ENCODE results near the gene SLC19A1. TPM values are rescaled to one million over a fixed set of nuclear protein-coding genes. Genes with fewer than 3 reads are reported as not detected.

The SLC19A1 gene
- total RNA-seq, 4 donors from 2014 or later: 10.7 to 70.8 (median 30.5) TPM

GRCh38 chr21:45555251-45555556, 13.0 kb upstream of the SLC19A1 start:
- H3K4me1 ChIP-seq: peaks cover 3 to 30% (median 19%) of the 10 kb centered on the region in 4 donors
- peaks cover 0 to 4% of the 10 kb centered on the region in 2 donors for H3K27me3 ChIP-seq
- no peak for DNase-seq
- H3K9me3 ChIP-seq: no peaks in the 10 kb centered on the region
- H3K36me3 ChIP-seq: no peaks in the 10 kb centered on the region
- peak overlapping the region; percentile 69 to 87 (median 80) for H3K27ac ChIP-seq
- H3K4me3 ChIP-seq: peak overlapping the region; percentile 43 to 64 (median 62)
- TF ChIP-seq, protein P1, sequence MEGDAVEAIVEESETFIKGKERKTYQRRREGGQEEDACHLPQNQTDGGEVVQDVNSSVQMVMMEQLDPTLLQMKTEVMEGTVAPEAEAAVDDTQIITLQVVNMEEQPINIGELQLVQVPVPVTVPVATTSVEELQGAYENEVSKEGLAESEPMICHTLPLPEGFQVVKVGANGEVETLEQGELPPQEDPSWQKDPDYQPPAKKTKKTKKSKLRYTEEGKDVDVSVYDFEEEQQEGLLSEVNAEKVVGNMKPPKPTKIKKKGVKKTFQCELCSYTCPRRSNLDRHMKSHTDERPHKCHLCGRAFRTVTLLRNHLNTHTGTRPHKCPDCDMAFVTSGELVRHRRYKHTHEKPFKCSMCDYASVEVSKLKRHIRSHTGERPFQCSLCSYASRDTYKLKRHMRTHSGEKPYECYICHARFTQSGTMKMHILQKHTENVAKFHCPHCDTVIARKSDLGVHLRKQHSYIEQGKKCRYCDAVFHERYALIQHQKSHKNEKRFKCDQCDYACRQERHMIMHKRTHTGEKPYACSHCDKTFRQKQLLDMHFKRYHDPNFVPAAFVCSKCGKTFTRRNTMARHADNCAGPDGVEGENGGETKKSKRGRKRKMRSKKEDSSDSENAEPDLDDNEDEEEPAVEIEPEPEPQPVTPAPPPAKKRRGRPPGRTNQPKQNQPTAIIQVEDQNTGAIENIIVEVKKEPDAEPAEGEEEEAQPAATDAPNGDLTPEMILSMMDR (IDR thresholded peaks at IDR 0.05): no peak
- no peak for TF ChIP-seq POLR2A (IDR thresholded peaks at IDR 0.05)

DNA sequence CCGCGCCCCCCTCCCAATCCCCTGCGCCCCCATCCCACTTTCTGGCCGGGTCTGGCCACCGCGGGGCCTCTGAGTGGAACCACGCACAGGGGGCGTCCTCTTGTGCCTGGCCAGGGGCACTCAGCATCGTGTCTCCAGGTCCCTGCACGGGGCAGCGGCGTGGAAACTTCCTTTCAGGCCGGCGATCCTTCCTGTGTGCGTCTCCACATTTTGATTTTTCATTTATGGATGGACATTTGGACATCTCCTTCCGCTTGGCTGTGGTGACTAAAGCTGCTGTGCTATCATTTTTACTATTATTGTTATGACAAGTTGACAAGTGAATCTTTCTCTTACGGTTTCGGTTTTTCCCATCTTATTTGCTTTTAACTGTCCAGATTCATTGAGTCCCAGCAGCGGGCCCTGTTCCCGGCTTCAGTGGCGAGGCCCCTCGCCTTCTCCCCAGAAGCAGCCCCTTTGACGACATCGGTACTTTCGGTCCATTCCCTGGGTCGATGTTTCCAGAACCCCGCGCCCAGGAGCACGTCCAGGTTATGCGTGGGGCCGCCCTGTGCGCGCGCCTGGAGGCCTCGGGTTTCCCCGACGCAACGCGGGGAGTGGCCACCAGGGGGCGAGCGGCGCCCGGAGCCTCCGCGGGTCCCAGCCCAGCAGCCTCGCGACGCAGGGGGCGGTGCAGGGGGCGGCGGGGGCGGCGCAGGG, 12.4 kb upstream of the SLC19A1 start:
- peaks cover 6 to 36% (median 24%) of the 10 kb centered on the region in 4 donors for H3K4me1 ChIP-seq
- peak; percentile 82 to 94 (median 90) for DNase-seq
- TF ChIP-seq, protein P1 (IDR thresholded peaks at IDR 0.05): peak; percentile 83 to 94 (median 89)
- TF ChIP-seq POLR2A (IDR thresholded peaks at IDR 0.05): peak; percentile 36 to 72
- H3K27me3 ChIP-seq: peaks cover 0 to 4% of the 10 kb centered on the region in 2 donors
- H3K9me3 ChIP-seq: no peaks in the 10 kb centered on the region
- H3K36me3 ChIP-seq: no peaks in the 10 kb centered on the region
- peak overlapping the region; percentile 52 to 68 (median 60) for H3K4me3 ChIP-seq
- peak overlapping the region; percentile 64 to 83 (median 76) for H3K27ac ChIP-seq

DNA sequence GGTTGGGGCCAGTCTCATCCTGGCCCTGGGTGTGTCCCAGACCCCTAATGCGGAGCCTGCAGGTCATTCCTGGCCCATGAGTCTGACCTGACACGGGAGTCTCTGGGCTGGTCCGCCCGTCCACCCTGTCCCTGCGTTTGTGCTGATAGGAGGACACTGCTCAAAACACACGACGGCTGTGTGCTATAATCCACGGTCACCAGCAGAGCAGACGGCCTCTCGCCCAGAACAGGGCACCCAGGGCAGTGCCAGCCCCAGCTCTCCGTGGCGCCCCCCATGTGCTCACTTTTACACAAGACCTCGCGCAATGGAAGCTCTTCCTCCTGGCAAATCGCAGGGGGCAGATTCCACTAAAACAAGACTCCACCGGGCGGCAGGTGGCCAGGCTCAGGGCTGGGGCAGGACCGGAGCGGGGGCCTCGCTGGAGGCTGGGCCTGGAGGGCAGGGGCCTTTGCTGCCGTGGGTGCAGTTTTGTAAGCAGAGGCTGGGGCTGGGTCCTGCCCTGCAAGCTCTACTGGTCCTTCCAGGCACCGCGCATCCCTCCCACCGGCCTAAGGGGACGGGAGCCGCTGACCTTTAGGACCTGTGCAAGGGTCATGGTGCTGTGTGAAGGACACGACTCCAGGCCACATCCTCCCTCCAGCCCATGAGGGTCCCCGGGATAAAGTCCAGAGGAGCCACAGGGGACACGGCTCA, 10.6 kb upstream of the SLC19A1 start:
- Histone ChIP-seq H3K4me3 (no peak overlapping the region), H3K36me3 (no peaks in the 10 kb centered on the region), H3K27me3 (peaks cover 0 to 4% of the 10 kb centered on the region in 2 donors), H3K9me3 (no peaks in the 10 kb centered on the region), H3K27ac (peak overlapping the region in 3 of 4 donors; percentile 64 to 85 (median 70)), H3K4me1 (peaks cover 6 to 36% (median 24%) of the 10 kb centered on the region in 4 donors)
- TF ChIP-seq, protein P1 (IDR thresholded peaks at IDR 0.05): no peak
- TF ChIP-seq POLR2A (IDR thresholded peaks at IDR 0.05): no peak
- DNase-seq: peak in 2 of 3 donors; percentile 46 to 47

- TF ChIP-seq POLR2A (IDR thresholded peaks at IDR 0.05): no peak
- TF ChIP-seq, protein P1 (IDR thresholded peaks at IDR 0.05): no peak
- H3K9me3 ChIP-seq: no peaks in the 10 kb centered on the region
- peaks cover 6 to 36% (median 24%) of the 10 kb centered on the region in 4 donors for H3K4me1 ChIP-seq
- H3K27ac ChIP-seq: peak overlapping the region; percentile 50 to 85 (median 67)
- peaks cover 0 to 4% of the 10 kb centered on the region in 2 donors for H3K27me3 ChIP-seq
- peak; percentile 32 to 48 (median 46) for DNase-seq
- H3K36me3 ChIP-seq: no peaks in the 10 kb centered on the region
- no peak overlapping the region for H3K4me3 ChIP-seq
Measured at GRCh38 chr21:45551783-45552695, 9.8 kb upstream of the SLC19A1 start.

- DNase-seq: peak; percentile 41 to 76 (median 57)
- H3K27me3 ChIP-seq: peaks cover 0 to 4% of the 10 kb centered on the region in 2 donors
- peak overlapping the region; percentile 50 to 85 (median 67) for H3K27ac ChIP-seq
- H3K9me3 ChIP-seq: no peaks in the 10 kb centered on the region
- H3K4me1 ChIP-seq: peaks cover 6 to 36% (median 24%) of the 10 kb centered on the region in 4 donors
- peak overlapping the region in 1 of 4 donors; percentile 21 for H3K4me3 ChIP-seq
- no peaks in the 10 kb centered on the region for H3K36me3 ChIP-seq
- TF ChIP-seq POLR2A (IDR thresholded peaks at IDR 0.05): peak in 1 of 2 donors; percentile 50
- TF ChIP-seq, protein P1 (IDR thresholded peaks at IDR 0.05): no peak
Measured at GRCh38 chr21:45551316-45551715, 9.1 kb upstream of the SLC19A1 start.

Data from Peyer's patch (tissue), 4 donors.